Activated naive CD8-positive, alpha-beta T cell treated with anti-CD3 and anti-CD28 coated beads for 36 hours (primary cell): ENCODE data around the gene HOXB3. TPM values are rescaled to one million over a fixed set of nuclear protein-coding genes. Genes with fewer than 3 reads are reported as not detected.

ENCODE experiments used
- DNase-seq: peaks from one replicate; pipeline ENCODE4 v3.0.0; 2021
- H3K27ac Mint-ChIP-seq: one replicate; pipeline ENCODE4 v1.8.0; 2022; ENCODE audit warnings: mild to moderate bottlenecking, moderate library complexity, mixed read lengths
- H3K27me3 Mint-ChIP-seq: one replicate; pipeline ENCODE4 v1.8.0; 2022; ENCODE audit warnings: mild to moderate bottlenecking, mixed read lengths
- H3K36me3 Mint-ChIP-seq: one replicate; pipeline ENCODE4 v1.8.0; 2021; ENCODE audit warnings: mild to moderate bottlenecking, mixed read lengths
- H3K4me1 Mint-ChIP-seq: one replicate; pipeline ENCODE4 v1.8.0; 2021; ENCODE audit warnings: mixed read lengths
- H3K4me3 Mint-ChIP-seq: one replicate; pipeline ENCODE4 v1.8.0; 2022; ENCODE audit warnings: mild to moderate bottlenecking, moderate library complexity, mixed read lengths
- H3K9me3 Mint-ChIP-seq: one replicate; pipeline ENCODE4 v1.8.0; 2022; ENCODE audit warnings: mixed read lengths
- total RNA-seq, 2 experiments: library from RNA; stranded (reverse); gene quantifications; one replicate each; pipeline ENCODE4 v1.2.3, GENCODE V29; 2021

Gene HOXB3
- total RNA-seq, 2 experiments from 2014 or later, result 1.4 to 2.0 TPM

- DNase-seq, result no peak
- H3K36me3 Mint-ChIP-seq, result no peaks in the 10 kb centered on the region
- H3K4me1 Mint-ChIP-seq, result peaks cover 28% of the 10 kb centered on the region
- no peak overlapping the region for H3K4me3 Mint-ChIP-seq
- peaks cover 98% of the 10 kb centered on the region for H3K27me3 Mint-ChIP-seq
- no peak overlapping the region for H3K27ac Mint-ChIP-seq
- H3K9me3 Mint-ChIP-seq, result no peaks in the 10 kb centered on the region
These were observed 1.4 kb upstream of the HOXB3 start for GRCh38 chr17:48591255-48592056.

DNA sequence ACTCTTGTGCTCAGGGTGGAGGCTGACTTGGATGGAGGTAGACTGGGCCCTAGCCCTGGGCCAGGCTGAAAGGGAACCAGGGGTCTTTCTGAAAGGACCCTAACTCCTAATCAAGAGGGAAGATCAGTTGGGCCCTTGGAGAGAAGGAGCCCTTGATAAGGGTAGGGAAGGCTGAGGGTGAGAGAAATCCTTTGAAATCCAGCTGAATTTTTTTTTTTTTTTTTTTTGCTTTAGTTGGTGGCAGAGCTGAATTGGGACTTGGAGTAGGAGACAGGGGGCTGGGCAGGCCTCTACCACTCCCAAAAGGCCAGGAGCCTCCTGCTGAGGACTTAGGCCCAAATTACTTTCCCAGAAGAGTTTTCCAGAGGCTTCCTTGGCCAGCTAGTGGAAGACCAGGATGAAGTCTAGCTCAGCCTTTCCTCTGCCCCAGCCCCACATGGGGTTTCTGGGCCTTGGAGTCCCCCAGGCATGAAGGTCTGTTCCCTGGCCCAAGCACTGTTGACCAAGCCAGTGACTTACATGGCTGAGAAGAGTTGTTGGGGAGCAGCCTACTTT, 643 bp upstream of the HOXB3 start:
- DNase-seq, result no peak
- Mint-ChIP-seq H3K27ac (no peak overlapping the region), H3K4me3 (no peak overlapping the region), H3K27me3 (peaks cover 98% of the 10 kb centered on the region), H3K9me3 (no peaks in the 10 kb centered on the region), H3K36me3 (peaks cover 2% of the 10 kb centered on the region), H3K4me1 (peaks cover 32% of the 10 kb centered on the region)

DNA sequence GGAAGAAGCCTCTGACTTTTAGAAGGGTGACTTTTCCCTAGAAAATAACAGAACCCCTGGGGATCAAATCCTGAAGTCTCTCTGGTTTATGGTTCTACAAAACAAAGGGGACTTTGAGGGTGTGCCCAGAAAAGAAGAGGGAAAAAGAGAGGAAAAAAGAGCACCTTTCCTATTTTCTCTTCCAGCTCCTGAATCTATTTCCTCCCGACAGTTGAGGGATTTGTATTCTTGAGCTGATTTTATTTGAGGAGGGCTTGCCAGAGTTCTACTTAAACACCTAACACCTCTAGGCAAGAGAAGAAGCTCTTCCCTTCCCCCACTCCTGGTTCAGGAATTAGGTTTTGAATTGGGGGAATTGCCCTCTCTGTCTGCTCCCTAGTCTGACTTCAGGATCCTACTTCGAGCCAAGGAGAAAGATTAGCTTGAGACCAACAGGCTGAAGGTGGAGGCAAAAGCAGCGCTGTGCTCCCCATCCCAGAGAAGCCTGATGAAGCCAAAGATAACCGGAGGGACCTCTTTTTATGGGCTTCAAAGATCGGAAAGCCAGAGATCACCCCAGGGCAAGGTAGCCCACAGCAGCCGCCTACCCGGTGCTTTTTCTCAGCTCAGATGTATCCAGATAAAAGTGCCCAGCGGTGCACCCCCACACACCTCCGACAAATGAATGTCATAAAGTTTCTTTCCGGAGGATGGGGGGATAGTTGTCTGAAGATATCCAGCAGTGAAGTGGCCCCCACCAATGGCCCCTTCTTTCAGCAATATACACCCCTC, 796 bp downstream of the HOXB3 start:
- H3K27me3 Mint-ChIP-seq, result peaks cover 99% of the 10 kb centered on the region
- no peak overlapping the region for H3K4me3 Mint-ChIP-seq
- peaks cover 2% of the 10 kb centered on the region for H3K36me3 Mint-ChIP-seq
- DNase-seq, result no peak
- H3K27ac Mint-ChIP-seq, result no peak overlapping the region
- peaks cover 39% of the 10 kb centered on the region for H3K4me1 Mint-ChIP-seq
- no peaks in the 10 kb centered on the region for H3K9me3 Mint-ChIP-seq

DNA sequence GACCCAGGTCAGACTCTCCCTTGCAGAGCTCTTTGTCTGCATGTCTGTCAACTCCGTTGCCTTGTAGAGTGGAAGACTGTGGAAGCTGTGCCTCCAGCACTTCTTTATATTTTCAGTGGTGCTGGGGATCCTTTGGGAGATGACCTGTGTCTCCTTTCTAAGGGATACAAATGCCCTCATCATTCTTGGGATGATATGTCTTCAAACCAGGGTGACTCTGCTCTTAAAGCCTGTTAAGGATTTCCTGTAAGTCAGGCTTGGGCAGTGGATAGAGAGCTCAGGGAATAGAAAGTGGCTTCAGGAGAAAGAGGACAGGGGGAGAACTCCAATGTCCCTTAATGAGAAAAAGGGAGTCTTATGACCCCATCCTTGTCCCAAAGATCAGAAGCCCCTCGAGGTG, 1.5 kb downstream of the HOXB3 start:
- Mint-ChIP-seq H3K4me1 (peaks cover 39% of the 10 kb centered on the region), H3K27ac (no peak overlapping the region), H3K9me3 (no peaks in the 10 kb centered on the region), H3K4me3 (no peak overlapping the region), H3K27me3 (peaks cover 99% of the 10 kb centered on the region), H3K36me3 (peaks cover 2% of the 10 kb centered on the region)
- DNase-seq, result no peak

GRCh38 chr17:48588074-48588415, 2.0 kb downstream of the HOXB3 start:
- peaks cover 2% of the 10 kb centered on the region for H3K36me3 Mint-ChIP-seq
- H3K4me1 Mint-ChIP-seq, result peaks cover 34% of the 10 kb centered on the region
- no peak overlapping the region for H3K4me3 Mint-ChIP-seq
- no peaks in the 10 kb centered on the region for H3K9me3 Mint-ChIP-seq
- H3K27ac Mint-ChIP-seq, result no peak overlapping the region
- DNase-seq, result no peak
- peaks cover 99% of the 10 kb centered on the region for H3K27me3 Mint-ChIP-seq

GRCh38 chr17:48587276-48588073, 2.6 kb downstream of the HOXB3 start:
- Mint-ChIP-seq H3K9me3 (no peaks in the 10 kb centered on the region), H3K27ac (no peak overlapping the region), H3K4me1 (peaks cover 31% of the 10 kb centered on the region), H3K36me3 (peaks cover 2% of the 10 kb centered on the region), H3K4me3 (no peak overlapping the region), H3K27me3 (peaks cover 99% of the 10 kb centered on the region)
- DNase-seq, result no peak

- H3K27ac Mint-ChIP-seq, result no peak overlapping the region
- H3K4me1 Mint-ChIP-seq, result peaks cover 32% of the 10 kb centered on the region
- DNase-seq, result peak; percentile 58
These were observed 3.4 kb downstream of the HOXB3 start for GRCh38 chr17:48586355-48587258.

DNA sequence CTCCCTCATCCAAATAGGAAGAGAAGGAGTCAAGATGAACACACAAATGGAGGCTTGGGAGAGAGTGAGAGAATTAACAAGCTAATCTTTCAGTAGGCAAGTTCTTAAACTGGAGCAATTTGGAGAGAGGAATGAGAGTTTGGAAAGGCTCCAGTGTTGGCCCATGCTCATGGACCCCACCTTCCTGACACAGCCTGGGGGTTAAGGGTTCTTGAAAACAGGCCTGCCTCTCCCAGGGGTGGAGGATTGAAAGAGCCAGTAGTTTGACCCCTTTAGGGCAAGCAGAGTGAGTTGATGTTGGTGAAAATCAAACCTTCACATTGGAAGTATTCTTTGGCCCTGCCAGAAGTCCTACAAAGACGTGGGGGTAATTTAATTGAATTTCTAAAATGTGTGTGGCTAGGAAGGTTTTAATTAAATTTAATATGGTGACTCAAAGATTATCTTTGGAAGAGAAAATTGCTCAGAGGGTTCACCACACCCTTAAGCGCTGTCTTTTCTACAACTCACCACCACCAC, 5.8 kb downstream of the HOXB3 start:
- H3K27me3 Mint-ChIP-seq, result peaks cover 98% of the 10 kb centered on the region
- no peak for DNase-seq
- no peak overlapping the region for H3K4me3 Mint-ChIP-seq
- H3K36me3 Mint-ChIP-seq, result peaks cover 2% of the 10 kb centered on the region
- peaks cover 46% of the 10 kb centered on the region for H3K4me1 Mint-ChIP-seq
- no peaks in the 10 kb centered on the region for H3K9me3 Mint-ChIP-seq
- H3K27ac Mint-ChIP-seq, result no peak overlapping the region

More at GRCh38 chr17:48586355-48587258, 3.4 kb downstream of the HOXB3 start:
- H3K36me3 Mint-ChIP-seq, result peaks cover 2% of the 10 kb centered on the region
- peaks cover 97% of the 10 kb centered on the region for H3K27me3 Mint-ChIP-seq
- no peaks in the 10 kb centered on the region for H3K9me3 Mint-ChIP-seq
- H3K4me3 Mint-ChIP-seq, result peak overlapping the region; percentile 85

- Mint-ChIP-seq H3K4me3 (no peak overlapping the region), H3K9me3 (no peaks in the 10 kb centered on the region), H3K36me3 (peaks cover 2% of the 10 kb centered on the region), H3K4me1 (peaks cover 50% of the 10 kb centered on the region), H3K27me3 (peaks cover 98% of the 10 kb centered on the region), H3K27ac (no peak overlapping the region)
- DNase-seq, result no peak
These were observed 6.3 kb downstream of the HOXB3 start for GRCh38 chr17:48583708-48584222.

- no peak for DNase-seq
- peaks cover 51% of the 10 kb centered on the region for H3K4me1 Mint-ChIP-seq
- H3K27me3 Mint-ChIP-seq, result peaks cover 89% of the 10 kb centered on the region
- H3K4me3 Mint-ChIP-seq, result peak overlapping the region; percentile 56
- peak overlapping the region; percentile 14 for H3K27ac Mint-ChIP-seq
- H3K9me3 Mint-ChIP-seq, result no peaks in the 10 kb centered on the region
- H3K36me3 Mint-ChIP-seq, result peaks cover 2% of the 10 kb centered on the region
These were observed 7.3 kb downstream of the HOXB3 start for GRCh38 chr17:48582750-48583069.

GRCh38 chr17:48579760-48580554, 10.1 kb downstream of the HOXB3 start:
- DNase-seq, result no peak
- peak overlapping the region; percentile 87 for H3K4me3 Mint-ChIP-seq
- H3K27me3 Mint-ChIP-seq, result peaks cover 72% of the 10 kb centered on the region
- H3K36me3 Mint-ChIP-seq, result peaks cover 2% of the 10 kb centered on the region
- no peaks in the 10 kb centered on the region for H3K9me3 Mint-ChIP-seq
- H3K4me1 Mint-ChIP-seq, result peaks cover 47% of the 10 kb centered on the region
- H3K27ac Mint-ChIP-seq, result no peak overlapping the region

- no peak overlapping the region for H3K27ac Mint-ChIP-seq
- H3K9me3 Mint-ChIP-seq, result no peaks in the 10 kb centered on the region
- H3K4me1 Mint-ChIP-seq, result peaks cover 43% of the 10 kb centered on the region
These were observed 10.6 kb downstream of the HOXB3 start for GRCh38 chr17:48579471-48579759.

More at GRCh38 chr17:48579471-48579759, 10.6 kb downstream of the HOXB3 start:
- Mint-ChIP-seq H3K27me3 (peaks cover 66% of the 10 kb centered on the region), H3K4me3 (peak overlapping the region; percentile 87), H3K36me3 (peaks cover 2% of the 10 kb centered on the region)
- DNase-seq, result no peak
